GM12801 (cell line): ENCODE measurements around the gene CPT1C.

Experiments used
- TF ChIP-seq, protein P1 (sequence below): IDR thresholded peaks from one replicate; pipeline ENCODE4 v1.5.1; 2011; ENCODE audit warnings: control low read depth; ENCODE audit not compliant: insufficient read length; ENCODE audit errors: extremely low read depth

Gene CPT1C

GRCh38 chr19:49690656-49691242 lies at the start of gene CPT1C:
Gene CPT1C (plus strand): TSS chr19:49691116. CDS start chr19:49692253, 1,137 bp downstream.
- TF ChIP-seq, protein P1, sequence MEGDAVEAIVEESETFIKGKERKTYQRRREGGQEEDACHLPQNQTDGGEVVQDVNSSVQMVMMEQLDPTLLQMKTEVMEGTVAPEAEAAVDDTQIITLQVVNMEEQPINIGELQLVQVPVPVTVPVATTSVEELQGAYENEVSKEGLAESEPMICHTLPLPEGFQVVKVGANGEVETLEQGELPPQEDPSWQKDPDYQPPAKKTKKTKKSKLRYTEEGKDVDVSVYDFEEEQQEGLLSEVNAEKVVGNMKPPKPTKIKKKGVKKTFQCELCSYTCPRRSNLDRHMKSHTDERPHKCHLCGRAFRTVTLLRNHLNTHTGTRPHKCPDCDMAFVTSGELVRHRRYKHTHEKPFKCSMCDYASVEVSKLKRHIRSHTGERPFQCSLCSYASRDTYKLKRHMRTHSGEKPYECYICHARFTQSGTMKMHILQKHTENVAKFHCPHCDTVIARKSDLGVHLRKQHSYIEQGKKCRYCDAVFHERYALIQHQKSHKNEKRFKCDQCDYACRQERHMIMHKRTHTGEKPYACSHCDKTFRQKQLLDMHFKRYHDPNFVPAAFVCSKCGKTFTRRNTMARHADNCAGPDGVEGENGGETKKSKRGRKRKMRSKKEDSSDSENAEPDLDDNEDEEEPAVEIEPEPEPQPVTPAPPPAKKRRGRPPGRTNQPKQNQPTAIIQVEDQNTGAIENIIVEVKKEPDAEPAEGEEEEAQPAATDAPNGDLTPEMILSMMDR, result no peak

DNA sequence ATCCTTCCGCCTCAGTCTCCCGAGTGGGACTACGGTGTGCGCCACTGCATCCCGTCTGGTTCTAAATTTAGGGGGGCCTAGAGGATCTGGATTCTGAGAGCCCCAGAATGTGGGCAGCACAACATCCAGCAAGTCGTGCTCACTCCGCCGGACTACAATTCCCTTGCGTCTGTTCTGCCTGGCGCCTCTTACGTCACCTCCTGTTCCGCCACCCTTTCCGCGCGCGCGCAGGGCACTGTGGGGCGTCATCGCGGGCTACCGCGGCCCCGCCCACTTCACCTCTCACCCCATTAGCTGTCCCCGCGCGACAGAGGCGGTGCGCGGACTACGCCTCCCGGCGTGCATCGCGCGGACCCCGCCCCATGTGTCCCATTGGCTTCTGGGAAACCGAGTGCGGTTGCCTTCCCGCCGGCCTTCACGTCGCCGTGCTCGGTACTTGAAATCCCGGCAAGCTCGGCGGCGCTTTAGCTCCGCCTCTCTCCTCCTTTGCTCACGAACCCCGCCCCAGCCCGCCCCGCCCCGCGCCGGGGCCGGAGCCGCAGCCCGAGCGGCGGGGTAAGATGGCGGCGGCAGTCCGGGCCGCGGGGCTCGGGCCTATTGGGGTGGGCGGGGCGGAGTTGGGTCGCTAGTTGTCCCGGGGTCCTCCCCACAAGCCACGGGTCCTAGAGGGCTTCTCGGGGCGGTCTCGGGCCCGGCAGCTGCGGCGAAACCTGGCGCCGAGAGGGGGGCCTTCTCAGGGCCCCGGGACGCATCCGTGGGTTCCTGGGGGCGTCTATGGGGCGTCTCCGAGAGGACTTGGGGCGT lies 49.0 kb upstream of the CPT1C start, which contains the start of gene SCAF1:
Gene SCAF1, plus strand, starts transcription at position 522 of the 804 bp plus-strand sequence. CDS start 2,818 bp downstream, outside the sequence.
- TF ChIP-seq, protein P1, result no peak

DNA sequence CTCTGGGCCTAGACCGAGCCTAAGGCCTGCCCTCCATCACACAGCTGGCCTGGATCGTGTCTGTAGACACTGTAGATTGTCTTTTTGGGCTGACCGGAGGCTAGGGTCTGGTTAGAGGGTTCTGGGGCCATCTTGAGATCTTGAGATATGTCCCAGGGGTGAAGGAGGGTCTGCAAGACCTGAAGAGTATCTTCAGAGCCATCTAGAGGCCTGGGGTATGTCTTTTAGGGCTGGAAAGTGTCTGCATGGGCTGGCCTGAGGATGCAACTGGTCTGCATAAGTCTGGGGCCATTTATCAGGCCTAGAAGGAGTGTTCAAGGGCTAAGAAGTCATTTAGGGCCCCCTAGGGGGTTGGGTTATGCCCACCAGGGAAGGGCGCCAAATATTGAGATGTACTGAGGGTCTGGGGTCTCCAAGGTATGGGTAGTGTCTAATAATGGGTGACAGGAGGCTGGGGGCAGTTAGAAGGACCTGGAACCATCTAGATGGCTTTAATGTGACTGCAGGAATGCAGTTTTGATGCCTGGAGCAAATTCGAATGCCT lies 48.4 kb upstream of the CPT1C start:
- TF ChIP-seq, protein P1, result no peak

GRCh38 chr19:49643466-49643865 lies 47.5 kb upstream of the CPT1C start:
- TF ChIP-seq, protein P1, result no peak

GRCh38 chr19:49645592-49645991 lies 45.3 kb upstream of the CPT1C start:
- TF ChIP-seq, protein P1, result no peak

GRCh38 chr19:49645995-49646394 lies 44.9 kb upstream of the CPT1C start:
- TF ChIP-seq, protein P1, result no peak

DNA sequence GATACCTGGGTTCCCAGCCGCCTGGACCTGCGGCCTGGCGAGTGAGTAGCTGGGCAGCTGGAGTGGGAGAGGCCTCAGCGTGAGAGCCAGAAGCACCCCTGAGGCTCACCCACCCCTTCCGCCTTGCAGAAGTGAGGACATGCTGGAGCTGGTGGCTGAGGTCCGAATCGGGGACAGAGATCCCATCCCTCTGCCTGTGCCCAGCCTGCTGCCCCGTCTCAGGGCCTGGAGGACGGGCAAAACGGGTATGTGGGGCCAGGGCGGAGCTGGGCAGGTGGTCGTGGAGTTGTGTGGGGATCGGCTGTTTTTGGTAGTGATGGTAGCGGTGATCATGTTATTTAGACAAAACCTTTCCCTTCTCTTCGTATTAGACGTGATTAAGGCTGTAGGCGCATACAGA lies 44.3 kb upstream of the CPT1C start:
- TF ChIP-seq, protein P1, result no peak
